IMR-90 (cell line): ENCODE data around the gene E2F3. TPM values are rescaled to one million over a fixed set of nuclear protein-coding genes. Genes with fewer than 3 reads are reported as not detected.

Experiments used
- ATAC-seq: fragments of 200-7000 bp; cut with Tn5 transposase; 2 replicates; pipeline ENCODE4 v1.9.1; 2020; ENCODE audit warnings: low read depth, mild to moderate bottlenecking, moderate library complexity
- BruUV-seq: library from RNA; stranded (reverse); fragments of 400-500 nt; replicated peaks from 2 replicates; lab custom pipeline; 2021; lab: Mats Ljungman, UMichigan
- CTCF ChIA-PET: fragments of 300-600 bp; formaldehyde crosslinking; extraction: SDS; loops from one replicate; lab custom pipeline; 2021; ENCODE audit warnings: antibody characterized with exemption; lab: Yijun Ruan, JAX
- POLR2A ChIA-PET: fragments of 300-600 bp; sonication (Branson Sonifier 250); formaldehyde crosslinking; loops from one replicate; lab custom pipeline; 2022; ENCODE audit warnings: antibody characterized with exemption; ENCODE audit not compliant: unreplicated experiment; lab: Charles Lee
- DNase-seq: peaks from one replicate; pipeline ENCODE4 v3.0.0; 2013
- H2AFZ ChIP-seq: replicated peaks from 2 replicates; pipeline ENCODE3; 2013; ENCODE audit warnings: low read length, mild to moderate bottlenecking; ENCODE audit not compliant: poor library complexity
- H2AK5ac ChIP-seq: 2 replicates; pipeline ENCODE4 v1.6.1; 2013; ENCODE audit warnings: low read depth, low read length, inconsistent platforms
- H2AK9ac ChIP-seq: replicated peaks from 2 replicates; pipeline ENCODE3; 2013; ENCODE audit warnings: mild to moderate bottlenecking, low read depth, low read length, moderate library complexity; ENCODE audit not compliant: poor library complexity
- H2BK120ac ChIP-seq: 2 replicates; pipeline ENCODE4 v1.6.1; 2013; ENCODE audit warnings: low read depth, low read length, inconsistent platforms
- H2BK15ac ChIP-seq: 3 replicates; pipeline ENCODE4 v1.6.1; 2013; ENCODE audit warnings: low read depth, low read length, inconsistent platforms
- H2BK20ac ChIP-seq: 2 replicates; pipeline ENCODE4 v1.6.1; 2013; ENCODE audit warnings: low read depth, mild to moderate bottlenecking, inconsistent platforms, low read length, moderate library complexity
- H2BK5ac ChIP-seq: 2 replicates; pipeline ENCODE4 v1.6.1; 2013; ENCODE audit warnings: mild to moderate bottlenecking, low read depth, low read length, inconsistent platforms; ENCODE audit not compliant: poor library complexity, severe bottlenecking
- H3K14ac ChIP-seq: replicated peaks from 2 replicates; pipeline ENCODE4 v1.6.1; 2013; ENCODE audit warnings: low read depth, low read length, inconsistent platforms
- H3K18ac ChIP-seq: 2 replicates; pipeline ENCODE4 v1.6.1; 2013; ENCODE audit warnings: low read depth, low read length, control low read depth
- H3K23ac ChIP-seq: 2 replicates; pipeline ENCODE4 v1.6.1; 2013; ENCODE audit warnings: low read depth, low read length, inconsistent platforms
- H3K27ac ChIP-seq: 2 replicates; pipeline ENCODE4 v1.5.1; 2013; ENCODE audit warnings: mild to moderate bottlenecking, control low read depth, low read length; ENCODE audit not compliant: insufficient read depth
- H3K27me3 ChIP-seq: 2 replicates; pipeline ENCODE4 v1.6.1; 2013; ENCODE audit warnings: low read length; ENCODE audit not compliant: control insufficient read depth, insufficient read depth
- H3K36me3 ChIP-seq: 2 replicates; pipeline ENCODE4 v1.6.1; 2013; ENCODE audit warnings: low read length, mixed read lengths; ENCODE audit not compliant: control insufficient read depth, insufficient read depth
- H3K4ac ChIP-seq: 2 replicates; pipeline ENCODE4 v1.6.1; 2013; ENCODE audit warnings: low read depth, low read length, inconsistent platforms
- H3K4me1 ChIP-seq: 2 replicates; pipeline ENCODE4 v1.6.1; 2013; ENCODE audit warnings: low read length, mixed read lengths; ENCODE audit not compliant: control insufficient read depth, insufficient read depth
- H3K4me2 ChIP-seq: 2 replicates; pipeline ENCODE4 v1.6.1; 2013; ENCODE audit warnings: low read depth, mild to moderate bottlenecking, control low read depth, low read length, moderate library complexity
- H3K4me3 ChIP-seq: 2 replicates; pipeline ENCODE4 v1.5.1; 2013; ENCODE audit warnings: low read depth, mild to moderate bottlenecking, control low read depth, low read length, moderate library complexity; ENCODE audit not compliant: insufficient read depth
- H3K56ac ChIP-seq: 2 replicates; pipeline ENCODE4 v1.6.1; 2013; ENCODE audit warnings: low read length, inconsistent platforms; ENCODE audit not compliant: insufficient read depth; ENCODE audit errors: extremely low read depth
- H3K79me1 ChIP-seq, 2 experiments: 2 replicates each; pipeline ENCODE4 v1.6.1; 2013; ENCODE audit warnings: low read length in 2 of 2, inconsistent platforms in 1 of 2, low read depth in 1 of 2
- H3K9ac ChIP-seq: 2 replicates; pipeline ENCODE4 v1.6.1; 2013; ENCODE audit warnings: low read depth, low read length, control low read depth
- H3K9me1 ChIP-seq: 2 replicates; pipeline ENCODE4 v1.6.1; 2013; ENCODE audit warnings: low read length, inconsistent platforms; ENCODE audit not compliant: insufficient read depth
- H3K9me3 ChIP-seq: 2 replicates; pipeline ENCODE4 v1.6.1; 2013; ENCODE audit warnings: low read length; ENCODE audit not compliant: control insufficient read depth, insufficient read depth
- H4K20me1 ChIP-seq: 2 replicates; pipeline ENCODE4 v1.6.1; 2013; ENCODE audit warnings: low read length, inconsistent platforms; ENCODE audit not compliant: insufficient read depth
- H4K5ac ChIP-seq: 2 replicates; pipeline ENCODE4 v1.6.1; 2013; ENCODE audit warnings: mild to moderate bottlenecking, low read depth, low read length, control low read depth
- H4K8ac ChIP-seq, 2 experiments: 2 replicates each; pipeline ENCODE4 v1.6.1; 2013; ENCODE audit warnings: low read depth in 2 of 2, low read length in 2 of 2, control low read depth in 1 of 2, inconsistent platforms in 1 of 2
- H4K91ac ChIP-seq: 2 replicates; pipeline ENCODE4 v1.6.1; 2013; ENCODE audit warnings: low read depth, low read length, inconsistent platforms; ENCODE audit not compliant: insufficient read depth
- BHLHE40 ChIP-seq: fragments of 150-350 bp; IDR thresholded peaks from 2 replicates; pipeline ENCODE4 v1.6.1; 2016; ENCODE audit warnings: mild to moderate bottlenecking, low read depth, low read length
- CEBPB ChIP-seq: IDR thresholded peaks from 2 replicates; pipeline ENCODE4 v1.6.1; 2012; ENCODE audit warnings: low read depth, low read length, improper control_type of control experiment
- CHD1 ChIP-seq: IDR thresholded peaks from 2 replicates; pipeline ENCODE4 v1.6.1; 2012; ENCODE audit warnings: low read depth, low read length, improper control_type of control experiment
- CTCF ChIP-seq: conservative IDR thresholded peaks from 2 replicates; pipeline ENCODE4 v1.5.1; 2012; ENCODE audit warnings: mild to moderate bottlenecking, low read depth, low read length, improper control_type of control experiment
- ELK1 ChIP-seq: fragments of 150-350 bp; IDR thresholded peaks from 2 replicates; pipeline ENCODE4 v1.6.1; 2016; ENCODE audit warnings: low read depth, mild to moderate bottlenecking, low read length, moderate library complexity, borderline replicate concordance
- FOS ChIP-seq: fragments of 150-350 bp; IDR thresholded peaks from 2 replicates; pipeline ENCODE4 v1.6.1; 2016; ENCODE audit warnings: low read depth, low read length
- MAFK ChIP-seq: IDR thresholded peaks from 2 replicates; pipeline ENCODE4 v1.6.1; 2012; ENCODE audit warnings: low read depth, low read length, improper control_type of control experiment
- MAZ ChIP-seq: IDR thresholded peaks from 2 replicates; pipeline ENCODE4 v1.6.1; 2012; ENCODE audit warnings: low read depth, mild to moderate bottlenecking, low read length, improper control_type of control experiment, moderate library complexity, borderline replicate concordance
- MXI1 ChIP-seq: IDR thresholded peaks from 2 replicates; pipeline ENCODE4 v1.6.1; 2012; ENCODE audit warnings: low read depth, mild to moderate bottlenecking, low read length, moderate library complexity, borderline replicate concordance
- NFE2L2 ChIP-seq: fragments of 150-350 bp; IDR thresholded peaks from 2 replicates; pipeline ENCODE4 v1.6.1; 2016; ENCODE audit warnings: low read depth, mild to moderate bottlenecking, low read length
- POLR2A ChIP-seq: IDR thresholded peaks from 2 replicates; pipeline ENCODE4 v1.6.1; 2012; ENCODE audit warnings: mild to moderate bottlenecking, low read depth, low read length
- RAD21 ChIP-seq: IDR thresholded peaks from 2 replicates; pipeline ENCODE4 v1.6.1; 2012; ENCODE audit warnings: low read length, improper control_type of control experiment
- RCOR1 ChIP-seq: IDR thresholded peaks from 2 replicates; pipeline ENCODE4 v1.6.1; 2012; ENCODE audit warnings: mild to moderate bottlenecking, low read length, improper control_type of control experiment; ENCODE audit not compliant: insufficient replicate concordance
- RFX5 ChIP-seq: IDR thresholded peaks from 2 replicates; pipeline ENCODE4 v1.8.0; 2012; ENCODE audit warnings: low read depth, mild to moderate bottlenecking, low read length, moderate library complexity
- SMC3 ChIP-seq: fragments of 150-350 bp; IDR thresholded peaks from 2 replicates; pipeline ENCODE4 v1.6.1; 2016; ENCODE audit warnings: low read depth, mild to moderate bottlenecking, antibody characterized with exemption, low read length, moderate library complexity
- USF2 ChIP-seq: fragments of 150-350 bp; IDR thresholded peaks from 2 replicates; pipeline ENCODE4 v1.6.1; 2017; ENCODE audit warnings: mild to moderate bottlenecking, antibody characterized with exemption, low read length, low read depth
- WGBS, 2 experiments: methylation state at CpG; one replicate each; pipeline versions ENCODE4 v1.1.5 to v1.1.7; 2013; ENCODE audit warnings: missing lambda C conversion rate in 2 of 2; ENCODE audit not compliant: insufficient read length in 1 of 2; ENCODE audit errors: extremely low coverage in 2 of 2; 5-methylcytosine and 5-hydroxymethylcytosine counted together
- dilution Hi-C: fragments of 300-500 bp; cut with HindIII; formaldehyde crosslinking; loops from one replicate; pipeline ENCODE4 v1.14.3; 2018; ENCODE audit warnings: low sequenced_read_pairs; ENCODE audit not compliant: unreplicated experiment
- in situ Hi-C: fragments of 300-500 bp; cut with MboI; formaldehyde crosslinking; loops from 3 replicates; pipeline ENCODE4 v1.14.3; 2019; ENCODE audit warnings: low sequenced_read_pairs, inconsistent platforms, mixed read lengths
- intact Hi-C: fragments of 100-400 bp; cut with micrococcal nuclease; formaldehyde crosslinking; loops from 2 replicates; pipeline ENCODE4 v1.10.0; 2022
- polyA plus RNA-seq, 3 experiments: library from polyadenylated mRNA; depleted of rRNA; stranded (reverse); fragments of >200 nt; gene quantifications; 2 replicates each; pipeline ENCODE4 v1.2.3, GENCODE V29; 2012; ENCODE audit warnings: low replicate concordance in 1 of 3
- total RNA-seq: library from RNA; depleted of rRNA; stranded (reverse); fragments of >200 nt; gene quantifications from 2 replicates; pipeline ENCODE4 v1.2.3, GENCODE V29; 2012

E2F3 gene
- total and polyA plus RNA-seq, 2 of the 4 experiments (the other 2 are of a cell fraction) = 2.3 to 8.2 TPM

GRCh38 chr6:20447157-20447556 is 45.5 kb downstream of the E2F3 start:
- no TSS peak for BruUV-seq
- Histone ChIP-seq H3K23ac (peak overlapping the region; percentile 31; the same call in 1 of the 2 replicates), H3K14ac (peak overlapping the region; percentile 77; the same call in 1 of the 2 replicates), H2BK15ac (no peak overlapping the region), H3K4ac (no peak overlapping the region), H3K4me1 (peaks cover 11% of the 10 kb centered on the region), H4K91ac (no peak overlapping the region), H3K56ac (no peak overlapping the region), H2BK120ac (no peak overlapping the region), H3K27me3 (no peaks in the 10 kb centered on the region), H4K5ac (no peak overlapping the region), H3K4me2 (peak overlapping the region; percentile 1; the same call in 1 of the 2 replicates), H2AFZ (peak overlapping the region; percentile 60), H3K9ac (no peak overlapping the region), H4K8ac (no peak overlapping the region), H2AK5ac (no peak overlapping the region), H3K9me1 (peaks cover 20% of the 10 kb centered on the region), H2BK20ac (no peak overlapping the region), H3K79me1 (peaks cover 20 to 62% of the 10 kb centered on the region in 2 experiments), H3K18ac (no peak overlapping the region), H2BK5ac (peak overlapping the region; percentile 20), H3K4me3 (no peak overlapping the region), H3K27ac (no peak overlapping the region), H2AK9ac (peak overlapping the region; percentile 5), H3K36me3 (peaks cover 4% of the 10 kb centered on the region; the same call in 1 of the 2 replicates), H4K20me1 (peaks cover 73% of the 10 kb centered on the region), H3K9me3 (no peaks in the 10 kb centered on the region)
- ChIA-PET CTCF (no interaction called here), POLR2A (no interaction called here)
- 71% methylated on average over 1 of the region's 3 CpGs; no CpG with 5 or more reads in 1 of the 2 experiments for WGBS, 2 experiments
- peak; percentile 5 for DNase-seq
- intact Hi-C loops = no loop called here
- in situ Hi-C loops = no loop called here
- peak; percentile 59 for ATAC-seq
- TF ChIP-seq RFX5 (no peak), RAD21 (no peak), SMC3 (no peak), FOS (no peak), POLR2A (no peak), CTCF (no peak), CEBPB (no peak), BHLHE40 (no peak), USF2 (no peak), CHD1 (no peak), MAZ (no peak), MAFK (no peak), MXI1 (no peak), NFE2L2 (no peak), ELK1 (no peak), RCOR1 (no peak)
- dilution Hi-C loops = no loop called here
